Measurements from ENCODE around the gene FAM131B.

DNA sequence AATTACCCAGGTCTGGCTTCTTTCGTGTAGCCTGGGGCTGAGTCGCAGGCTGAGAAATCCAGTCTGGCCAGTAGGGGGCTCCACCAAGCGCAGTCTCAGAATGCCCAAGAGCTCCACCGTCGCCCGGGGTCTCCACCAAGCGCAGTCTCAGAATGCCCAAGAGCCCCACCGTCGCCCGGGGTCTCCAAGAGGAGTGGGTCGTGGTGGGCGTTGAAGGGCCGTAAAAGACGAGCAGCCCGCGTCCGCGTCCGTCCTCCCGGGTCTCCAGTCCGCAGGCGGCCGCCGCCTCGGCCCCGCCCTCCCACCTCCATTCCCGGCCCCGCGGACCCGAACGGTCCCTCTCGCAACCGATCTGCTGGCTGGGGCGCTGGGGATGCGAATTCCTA, 17.7 kb upstream of the FAM131B start:
- TF ChIP-seq, protein P1, sequence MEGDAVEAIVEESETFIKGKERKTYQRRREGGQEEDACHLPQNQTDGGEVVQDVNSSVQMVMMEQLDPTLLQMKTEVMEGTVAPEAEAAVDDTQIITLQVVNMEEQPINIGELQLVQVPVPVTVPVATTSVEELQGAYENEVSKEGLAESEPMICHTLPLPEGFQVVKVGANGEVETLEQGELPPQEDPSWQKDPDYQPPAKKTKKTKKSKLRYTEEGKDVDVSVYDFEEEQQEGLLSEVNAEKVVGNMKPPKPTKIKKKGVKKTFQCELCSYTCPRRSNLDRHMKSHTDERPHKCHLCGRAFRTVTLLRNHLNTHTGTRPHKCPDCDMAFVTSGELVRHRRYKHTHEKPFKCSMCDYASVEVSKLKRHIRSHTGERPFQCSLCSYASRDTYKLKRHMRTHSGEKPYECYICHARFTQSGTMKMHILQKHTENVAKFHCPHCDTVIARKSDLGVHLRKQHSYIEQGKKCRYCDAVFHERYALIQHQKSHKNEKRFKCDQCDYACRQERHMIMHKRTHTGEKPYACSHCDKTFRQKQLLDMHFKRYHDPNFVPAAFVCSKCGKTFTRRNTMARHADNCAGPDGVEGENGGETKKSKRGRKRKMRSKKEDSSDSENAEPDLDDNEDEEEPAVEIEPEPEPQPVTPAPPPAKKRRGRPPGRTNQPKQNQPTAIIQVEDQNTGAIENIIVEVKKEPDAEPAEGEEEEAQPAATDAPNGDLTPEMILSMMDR (IDR thresholded peaks at IDR 0.05; ENCODE audit: low read length): peak; percentile 89
- TF ChIP-seq EZH2 (optimal IDR thresholded peaks at IDR 0.05; ENCODE audit: low read depth, low read length): no peak
- TF ChIP-seq EZH2phosphoT487 (IDR thresholded peaks at IDR 0.05; ENCODE audit: low read length): no peak

All from MM.1S (cell line).